ENCODE data around the gene KIZ. TPM values are rescaled to one million over a fixed set of nuclear protein-coding genes. Genes with fewer than 3 reads are reported as not detected.

KIZ gene
- total RNA-seq, 8 experiments from 2014 or later = 12.6 to 31.2 (median 25.3) TPM

DNA sequence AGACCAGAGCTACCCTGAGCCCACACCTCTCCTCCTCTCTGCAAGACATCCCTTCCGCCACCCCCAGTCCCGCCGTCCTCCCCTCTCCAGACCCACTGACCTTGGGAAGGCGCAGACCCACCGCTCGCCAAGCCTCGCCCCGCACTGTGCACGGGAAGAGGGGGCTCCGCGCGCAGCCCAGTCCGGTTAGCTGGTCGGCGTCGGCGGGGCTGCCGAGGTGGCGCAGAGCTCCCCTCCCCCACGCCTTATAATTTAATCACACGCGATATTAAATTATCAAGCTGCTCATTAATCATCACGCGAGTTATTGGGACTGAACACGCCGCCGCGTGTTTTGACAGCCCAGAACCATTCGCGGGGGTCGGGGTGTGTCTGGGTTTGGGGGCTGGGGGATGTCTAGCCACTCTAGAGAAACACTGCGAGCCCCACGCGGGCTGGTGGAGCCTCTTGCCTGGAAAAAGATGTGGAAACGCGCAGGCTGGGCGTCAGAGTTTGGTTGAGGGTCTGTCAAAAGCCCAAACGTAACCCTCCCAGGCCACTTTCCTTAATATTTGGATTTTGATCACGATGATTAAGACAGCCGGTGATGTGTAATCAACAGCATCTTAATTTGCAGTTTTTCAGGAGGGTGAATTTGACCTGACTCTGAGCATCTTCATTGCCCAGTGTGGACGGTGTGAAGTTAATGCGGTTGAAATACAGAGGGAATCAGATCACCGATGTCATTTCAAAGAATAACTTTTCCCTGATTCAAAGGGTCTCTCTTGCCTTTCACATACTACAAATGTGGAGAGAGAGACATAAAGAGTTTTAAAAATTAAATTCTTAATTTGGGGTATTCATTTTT, 19.5 kb upstream of the KIZ start, which contains the start of gene LINC00237:
TSS of gene LINC00237 (minus strand) at position 188 of the 847 bp plus-strand sequence.
- ATAC-seq (replicated peaks in 6 of 8) = peak in 5 of 8 experiments; percentile 10 to 47 (median 42)
- WGBS, 10 experiments = 0 to 41% (median 12%) methylated on average over 1 to 25 of the region's 43 CpGs
- in situ Hi-C loops (cut with MboI; ENCODE audit: low pct_unique_long_range_greater_than_20kb in 2 of 9, low sequenced_read_pairs in 9 of 9, unreplicated experiment in 9 of 9) = loop anchor here in 2 of 9 experiments (25.0 kb wide), 1 partner anchor 244 kb away; no protein-coding TSS in a partner anchor
- no peak within 1 kb of the TSS for H3K27ac ChIP-seq
- peaks cover 0 to 28% of the 10 kb centered on the region in 2 donors for H3K4me1 ChIP-seq (replicated peaks in 1 of 2)
- peak within 1 kb of the TSS; percentile 2 to 43 (median 33) for H3K4me3 ChIP-seq

- peak in 2 of 8 experiments; percentile 28 to 34 for ATAC-seq (replicated peaks in 6 of 8)
- 60 to 100% (median 65%) methylated on average over 1 to 2 of the region's 2 CpGs; no CpG with 5 or more reads in 7 of the 10 experiments for WGBS, 10 experiments
- Histone ChIP-seq H3K4me3 (no peak overlapping the region), H3K4me1 (replicated peaks in 1 of 2) (peaks cover 0 to 7% of the 10 kb centered on the region in 2 donors), H3K27ac (no peak overlapping the region)
- in situ Hi-C loops (cut with MboI; ENCODE audit: low pct_unique_long_range_greater_than_20kb in 2 of 9, low sequenced_read_pairs in 9 of 9, unreplicated experiment in 9 of 9) = loop anchor here in 2 of 9 experiments (25.0 kb wide), 1 partner anchor 247 kb away; no protein-coding TSS in a partner anchor
Observed at GRCh38 chr20:21109144-21109543, 16.7 kb upstream of the KIZ start.

GRCh38 chr20:21110811-21111210, 15.1 kb upstream of the KIZ start:
- in situ Hi-C loops (cut with MboI; ENCODE audit: low pct_unique_long_range_greater_than_20kb in 2 of 9, low sequenced_read_pairs in 9 of 9, unreplicated experiment in 9 of 9) = loop anchor here in 2 of 9 experiments (25.0 kb wide), 1 partner anchor 249 kb away; no protein-coding TSS in a partner anchor
- ATAC-seq (replicated peaks in 6 of 8) = no peak
- no peak overlapping the region for H3K27ac ChIP-seq
- H3K4me1 ChIP-seq (replicated peaks in 1 of 2) = peaks cover 0 to 5% of the 10 kb centered on the region in 2 donors
- 14 to 100% (median 69%) methylated on average over 1 of the region's 1 CpG; no CpG with 5 or more reads in 2 of the 10 experiments for WGBS, 10 experiments
- no peak overlapping the region for H3K4me3 ChIP-seq

GRCh38 chr20:21111416-21111815, 14.5 kb upstream of the KIZ start:
- ATAC-seq (replicated peaks in 6 of 8) = no peak
- no peak overlapping the region for H3K4me3 ChIP-seq
- WGBS, 10 experiments = 9 to 88% (median 49%) methylated on average over 1 to 2 of the region's 2 CpGs
- peaks cover 0 to 3% of the 10 kb centered on the region in 2 donors for H3K4me1 ChIP-seq (replicated peaks in 1 of 2)
- no peak overlapping the region for H3K27ac ChIP-seq
- in situ Hi-C loops (cut with MboI; ENCODE audit: low pct_unique_long_range_greater_than_20kb in 2 of 9, low sequenced_read_pairs in 9 of 9, unreplicated experiment in 9 of 9) = loop anchor here in 2 of 9 experiments (25.0 kb wide), 1 partner anchor 249 kb away; no protein-coding TSS in a partner anchor

- H3K4me1 ChIP-seq (replicated peaks in 1 of 2) = no peaks in the 10 kb centered on the region
Observed at GRCh38 chr20:21113697-21114096, 12.2 kb upstream of the KIZ start.

DNA sequence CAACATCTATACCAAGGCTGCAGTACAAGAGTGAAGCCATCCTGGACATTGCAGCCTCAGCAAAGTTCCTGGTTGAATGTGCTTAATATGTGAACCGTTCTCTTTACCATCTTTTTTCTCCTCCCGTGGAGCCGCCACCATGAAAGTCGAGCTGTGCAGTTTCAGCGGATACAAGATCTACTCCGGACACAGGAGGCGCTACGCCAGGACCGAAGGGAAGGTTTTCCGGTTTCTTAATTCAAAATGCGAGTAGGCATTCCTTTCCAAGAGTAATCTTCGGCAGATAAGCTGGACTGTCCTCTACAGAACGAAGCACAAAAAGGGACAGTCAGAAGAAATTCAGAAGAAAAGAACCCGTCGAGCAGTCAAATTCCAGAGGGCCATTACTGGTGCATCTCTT, 11.3 kb upstream of the KIZ start:
- in situ Hi-C loops (cut with MboI; ENCODE audit: low pct_unique_long_range_greater_than_20kb in 2 of 9, low sequenced_read_pairs in 9 of 9, unreplicated experiment in 9 of 9) = loop anchor here in 2 of 9 experiments (25.0 kb wide), 1 partner anchor 252 kb away; no protein-coding TSS in a partner anchor
- no peak for ATAC-seq (replicated peaks in 6 of 8)
- Histone ChIP-seq H3K4me3 (no peak overlapping the region), H3K27ac (no peak overlapping the region), H3K4me1 (replicated peaks in 1 of 2) (no peaks in the 10 kb centered on the region)
- 28 to 100% (median 86%) methylated on average over 1 to 14 of the region's 15 CpGs for WGBS, 10 experiments

More at GRCh38 chr20:21113697-21114096, 12.2 kb upstream of the KIZ start:
- WGBS, 10 experiments = 15 to 100% (median 67%) methylated on average over 2 to 4 of the region's 4 CpGs; no CpG with 5 or more reads in 2 of the 10 experiments
- in situ Hi-C loops (cut with MboI; ENCODE audit: low pct_unique_long_range_greater_than_20kb in 2 of 9, low sequenced_read_pairs in 9 of 9, unreplicated experiment in 9 of 9) = loop anchor here in 2 of 9 experiments (25.0 kb wide), 1 partner anchor 251 kb away; no protein-coding TSS in a partner anchor
- Histone ChIP-seq H3K27ac (no peak overlapping the region), H3K4me3 (no peak overlapping the region)
- ATAC-seq (replicated peaks in 6 of 8) = no peak

- no peak overlapping the region for H3K27ac ChIP-seq
- WGBS, 10 experiments = 17 to 100% (median 67%) methylated on average over 1 to 2 of the region's 4 CpGs; no CpG with 5 or more reads in 2 of the 10 experiments
- in situ Hi-C loops (cut with MboI; ENCODE audit: low pct_unique_long_range_greater_than_20kb in 2 of 9, low sequenced_read_pairs in 9 of 9, unreplicated experiment in 9 of 9) = loop anchor here in 2 of 9 experiments (25.0 kb wide), 1 partner anchor 255 kb away; no protein-coding TSS in a partner anchor
- H3K4me3 ChIP-seq = no peak overlapping the region
- ATAC-seq (replicated peaks in 6 of 8) = no peak
- no peaks in the 10 kb centered on the region for H3K4me1 ChIP-seq (replicated peaks in 1 of 2)
Observed at GRCh38 chr20:21117521-21117920, 8.4 kb upstream of the KIZ start.

- in situ Hi-C loops (cut with MboI; ENCODE audit: low pct_unique_long_range_greater_than_20kb in 2 of 9, low sequenced_read_pairs in 9 of 9, unreplicated experiment in 9 of 9) = loop anchor here in 2 of 9 experiments (25.0 kb wide), 1 partner anchor 256 kb away; no protein-coding TSS in a partner anchor
- no peak overlapping the region for H3K4me3 ChIP-seq
- no peaks in the 10 kb centered on the region for H3K4me1 ChIP-seq (replicated peaks in 1 of 2)
- H3K27ac ChIP-seq = no peak overlapping the region
- ATAC-seq (replicated peaks in 6 of 8) = no peak
- WGBS, 10 experiments = 18 to 87% (median 57%) methylated on average over 1 to 4 of the region's 4 CpGs; no CpG with 5 or more reads in 2 of the 10 experiments
Observed at GRCh38 chr20:21118138-21118537, 7.7 kb upstream of the KIZ start.

GRCh38 chr20:21118782-21119181, 7.1 kb upstream of the KIZ start:
- Histone ChIP-seq H3K4me3 (no peak overlapping the region), H3K27ac (no peak overlapping the region), H3K4me1 (replicated peaks in 1 of 2) (no peaks in the 10 kb centered on the region)
- 45 to 100% (median 100%) methylated on average over 1 to 2 of the region's 2 CpGs; no CpG with 5 or more reads in 3 of the 10 experiments for WGBS, 10 experiments
- ATAC-seq (replicated peaks in 6 of 8) = no peak
- in situ Hi-C loops (cut with MboI; ENCODE audit: low pct_unique_long_range_greater_than_20kb in 2 of 9, low sequenced_read_pairs in 9 of 9, unreplicated experiment in 9 of 9) = loop anchor here in 2 of 9 experiments (25.0 kb wide), 1 partner anchor 256 kb away; no protein-coding TSS in a partner anchor

- Histone ChIP-seq H3K4me3 (no peak overlapping the region), H3K4me1 (replicated peaks in 1 of 2) (peaks cover 0 to 4% of the 10 kb centered on the region in 2 donors), H3K27ac (no peak overlapping the region)
- WGBS, 10 experiments = 64 to 100% (median 100%) methylated on average over 1 to 3 of the region's 3 CpGs; no CpG with 5 or more reads in 4 of the 10 experiments
- in situ Hi-C loops (cut with MboI; ENCODE audit: low pct_unique_long_range_greater_than_20kb in 2 of 9, low sequenced_read_pairs in 9 of 9, unreplicated experiment in 9 of 9) = loop anchor here in 2 of 9 experiments (25.0 kb wide), 1 partner anchor 262 kb away; no protein-coding TSS in a partner anchor
- ATAC-seq (replicated peaks in 6 of 8) = no peak
Observed at GRCh38 chr20:21124190-21124589, 1.7 kb upstream of the KIZ start.

DNA sequence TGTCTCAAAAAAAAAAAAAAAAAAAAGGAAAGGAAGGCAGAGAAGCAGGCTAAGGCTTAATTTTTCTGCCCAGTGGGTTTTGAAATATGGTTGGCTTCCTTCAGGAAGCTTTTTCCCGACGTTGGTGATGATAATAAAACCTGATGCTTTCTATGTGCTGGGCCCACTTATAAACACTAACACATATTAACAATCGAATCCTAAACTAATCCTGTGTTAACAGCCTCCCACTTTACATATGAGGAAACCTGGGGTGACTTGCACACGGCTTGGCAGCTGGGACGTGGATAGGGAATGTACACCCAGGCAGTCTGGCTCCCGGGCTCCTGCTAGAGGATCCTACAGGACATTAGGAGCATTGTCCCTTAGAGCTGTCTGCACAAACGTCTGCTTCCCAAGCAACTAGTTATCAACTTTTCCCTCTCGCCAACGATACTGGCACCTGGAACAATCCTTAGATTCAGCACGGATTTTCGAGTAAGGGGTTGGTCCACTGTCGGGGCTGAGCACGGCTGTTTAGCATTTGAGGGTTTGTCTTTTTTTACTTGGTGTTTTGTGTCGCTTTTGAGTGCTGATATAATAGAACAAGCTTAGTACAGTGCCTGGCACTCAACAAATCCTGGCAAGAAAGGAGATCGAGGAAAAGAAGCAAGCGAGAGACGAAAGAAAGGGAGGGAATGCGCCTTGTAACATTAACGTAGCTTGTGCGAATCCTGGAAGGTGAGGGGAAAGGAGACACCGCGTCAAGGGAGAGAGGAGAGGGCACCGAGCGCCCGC, 622 bp upstream of the KIZ start:
- peaks cover 0 to 4% of the 10 kb centered on the region in 2 donors for H3K4me1 ChIP-seq (replicated peaks in 1 of 2)
- in situ Hi-C loops (cut with MboI; ENCODE audit: low pct_unique_long_range_greater_than_20kb in 2 of 9, low sequenced_read_pairs in 9 of 9, unreplicated experiment in 9 of 9) = no loop called here
- ATAC-seq (replicated peaks in 6 of 8) = peak; percentile 26 to 62 (median 53)
- peak overlapping the region; percentile 57 to 75 (median 69) for H3K4me3 ChIP-seq
- H3K27ac ChIP-seq = peak overlapping the region; percentile 50 to 73
- 0 to 40% (median 5%) methylated on average over 1 to 18 of the region's 25 CpGs for WGBS, 10 experiments

GRCh38 chr20:21126581-21126870, 644 bp downstream of the KIZ start:
- H3K4me1 ChIP-seq (replicated peaks in 1 of 2) = peaks cover 0 to 4% of the 10 kb centered on the region in 2 donors
- WGBS, 10 experiments = 0 to 42% (median 15%) methylated on average over 2 to 8 of the region's 8 CpGs; no CpG with 5 or more reads in 1 of the 10 experiments
- H3K27ac ChIP-seq = peak overlapping the region in 1 of 2 donors; percentile 84
- in situ Hi-C loops (cut with MboI; ENCODE audit: low pct_unique_long_range_greater_than_20kb in 2 of 9, low sequenced_read_pairs in 9 of 9, unreplicated experiment in 9 of 9) = no loop called here
- H3K4me3 ChIP-seq = peak overlapping the region; percentile 57 to 75 (median 69)
- no peak for ATAC-seq (replicated peaks in 6 of 8)

Measured in motor neuron (in vitro differentiated cells).